AG08396 (cell line): ENCODE data around the gene GSTP1.
A peak's percentile ranks its signal among the peaks of the same experiment; 100 is the strongest.
"Not testable (repeated sequence)": the region's sequence is repeated elsewhere in the genome, so short reads cannot be mapped to it uniquely, and the experiment has no call there.

Experiments used
- DNase-seq: peaks from one replicate; pipeline ENCODE4 v3.0.0; 2012; ENCODE audit warnings: low spot score, mixed read lengths

The GSTP1 gene

DNA sequence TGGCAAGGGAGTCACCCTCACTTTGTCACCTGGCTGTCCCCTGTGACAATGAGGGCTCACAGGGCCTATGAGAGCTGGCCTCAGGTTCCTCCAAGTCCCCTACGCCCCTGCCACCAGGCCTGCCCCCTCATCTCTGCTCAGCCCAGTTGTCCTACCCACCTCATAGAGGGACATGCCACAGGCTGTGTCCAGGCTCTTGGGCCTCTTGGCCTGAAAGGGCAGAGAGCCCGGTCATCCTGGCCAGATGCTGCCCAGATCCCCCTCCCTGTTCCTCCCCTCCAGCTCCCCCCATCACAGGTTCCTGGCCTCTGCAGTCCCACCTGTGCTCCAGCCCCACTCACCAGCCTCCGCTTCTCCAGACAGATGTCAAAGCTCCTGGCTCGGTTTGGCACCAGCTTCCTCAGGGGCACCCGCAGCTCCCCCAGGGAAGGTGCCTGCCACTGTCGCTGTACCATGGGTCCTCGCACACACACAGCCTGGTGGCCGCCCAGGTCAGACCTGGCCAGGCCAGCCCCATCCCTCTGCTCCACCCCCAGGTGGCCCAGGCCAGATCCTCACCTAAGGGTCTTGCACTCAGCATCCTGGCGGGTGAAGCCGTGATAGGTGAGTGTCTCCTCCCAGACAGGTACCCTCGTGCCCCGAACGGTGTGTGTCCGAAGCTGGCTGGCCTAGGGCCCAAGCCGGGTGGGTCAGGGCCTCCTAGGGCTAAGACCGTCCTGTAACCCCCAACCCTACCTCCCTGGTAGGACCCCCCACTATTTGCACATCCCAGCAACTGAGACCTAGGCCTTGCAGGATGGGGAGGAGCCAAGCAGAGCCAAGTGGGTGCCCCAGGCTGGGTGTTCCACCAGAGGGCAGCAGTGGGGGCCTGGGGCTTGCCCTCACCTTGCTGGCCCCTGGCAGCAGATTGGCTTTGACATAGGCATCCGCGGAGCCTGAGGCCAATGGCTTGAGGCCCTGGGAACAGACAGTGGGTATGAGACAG lies 31.4 kb downstream of the GSTP1 start:
- peak; percentile 66 for DNase-seq

GRCh38 chr11:67615728-67616430 lies 32.3 kb downstream of the GSTP1 start:
- DNase-seq = no peak

- DNase-seq = no peak
Observed at GRCh38 chr11:67616431-67617242, 33.0 kb downstream of the GSTP1 start.

DNA sequence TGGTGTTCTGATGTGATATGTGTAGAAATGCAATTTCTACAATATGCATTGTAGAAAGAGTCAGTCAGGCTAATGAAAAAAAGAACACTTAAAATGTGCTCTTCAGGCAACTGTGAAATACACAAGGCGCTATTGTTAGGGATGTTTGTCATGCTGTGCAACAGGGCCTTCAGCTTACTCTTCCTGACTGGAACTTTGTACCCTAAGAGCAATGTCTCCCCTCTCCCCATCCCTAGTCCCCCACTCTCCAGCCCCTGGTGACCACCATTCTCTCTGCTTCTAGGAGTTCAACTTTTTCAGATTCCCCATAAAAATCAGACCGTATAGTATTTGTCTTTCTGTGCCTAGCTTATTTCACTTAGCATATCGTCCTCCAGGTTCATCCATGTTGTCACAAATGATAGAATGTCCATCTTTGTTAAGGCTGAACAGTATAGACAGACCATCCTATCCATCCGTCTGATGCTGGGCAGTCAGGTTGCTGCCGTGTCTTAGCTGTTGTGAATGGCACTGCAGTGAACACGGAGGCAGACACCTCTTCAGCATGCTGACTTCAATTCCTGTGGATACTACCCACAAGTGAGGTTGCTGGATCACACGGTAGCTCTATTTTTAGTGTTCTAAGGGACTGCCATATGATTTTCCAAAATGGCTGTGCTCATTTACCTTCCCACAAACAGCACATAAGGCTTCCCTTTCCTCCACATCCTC lies 33.8 kb downstream of the GSTP1 start:
- DNase-seq = no peak

- DNase-seq = not testable (repeated sequence)
Observed at GRCh38 chr11:67618901-67619659, 35.5 kb downstream of the GSTP1 start.

DNA sequence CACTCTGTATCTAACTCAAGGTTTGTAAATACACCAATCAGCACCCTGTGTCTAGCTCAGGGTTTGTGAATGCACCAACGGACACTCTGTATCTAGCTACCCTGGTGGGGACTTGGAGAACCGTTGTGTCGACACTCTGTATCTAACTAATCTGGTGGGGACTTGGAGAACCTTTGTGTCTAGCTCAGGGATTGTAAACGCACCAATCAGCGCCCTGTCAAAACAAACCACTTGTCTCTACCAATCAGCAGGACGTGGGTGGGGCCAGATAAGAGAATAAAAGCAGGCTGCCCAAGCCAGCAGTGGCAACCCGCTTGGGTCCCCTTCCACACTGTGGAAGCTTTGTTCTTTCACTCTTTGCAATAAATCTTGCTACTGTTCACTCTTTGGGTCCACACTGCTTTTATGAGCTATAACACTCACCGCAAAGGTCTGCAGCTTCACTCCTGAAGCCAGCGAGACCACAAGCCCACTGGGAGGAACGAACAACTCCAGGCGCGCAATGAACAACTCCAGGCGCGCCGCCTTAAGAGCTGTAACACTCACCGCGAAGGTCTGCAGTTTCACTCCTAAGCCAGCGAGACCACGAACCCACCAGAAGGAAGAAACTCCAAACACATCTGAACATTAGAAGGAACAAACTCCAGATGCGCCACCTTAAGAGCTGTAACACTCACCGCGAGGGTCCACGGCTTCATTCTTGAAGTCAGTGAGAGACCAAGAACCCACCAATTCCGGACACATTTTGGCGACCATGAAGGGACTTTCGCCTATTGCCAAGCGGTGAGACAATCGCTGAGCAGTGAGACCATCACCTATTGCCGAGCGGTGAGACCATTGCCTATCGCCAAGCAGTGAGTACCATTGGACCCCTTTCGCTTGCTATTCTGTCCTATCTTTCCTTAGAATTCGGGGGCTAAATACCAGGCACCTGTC lies 36.3 kb downstream of the GSTP1 start:
- not testable (repeated sequence) for DNase-seq

DNA sequence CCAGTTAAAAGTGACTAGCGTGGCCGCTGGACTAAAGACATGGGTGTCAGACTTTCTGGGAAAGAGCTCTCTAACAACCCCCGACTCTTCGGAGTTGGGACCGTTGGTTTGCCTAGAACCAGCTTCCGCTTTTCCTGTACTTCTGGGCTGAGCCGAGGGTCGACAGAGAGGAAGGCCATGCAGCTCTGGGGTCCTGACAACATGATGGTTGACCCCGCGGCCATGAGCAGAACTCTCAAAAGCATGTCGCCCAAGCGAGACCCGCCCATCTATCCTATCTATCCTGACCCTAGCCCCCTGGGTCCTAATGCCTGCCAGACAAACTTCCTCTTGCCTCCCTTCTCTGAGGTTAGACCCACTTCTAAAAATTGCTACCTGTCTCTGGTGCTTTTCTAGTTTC lies 37.0 kb downstream of the GSTP1 start:
- not testable (repeated sequence) for DNase-seq

DNA sequence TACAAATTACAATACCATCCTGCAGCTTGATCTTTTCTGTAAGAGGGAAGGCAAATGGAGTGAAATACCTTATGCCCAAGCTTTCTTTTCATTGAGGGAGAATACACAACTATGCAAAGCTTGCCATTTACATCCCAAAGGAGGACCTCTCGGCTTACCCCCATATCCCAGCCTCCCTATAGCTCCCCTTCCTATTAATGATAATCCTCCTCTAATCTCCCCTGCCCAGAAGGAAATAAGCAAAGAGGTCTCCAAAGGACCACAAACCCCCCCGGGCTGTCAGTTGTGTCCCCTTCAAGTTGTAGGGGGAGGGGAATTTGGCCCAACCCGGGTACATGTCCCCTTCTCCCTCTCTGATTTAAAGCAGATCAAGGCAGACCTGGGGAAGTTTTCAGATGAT lies 38.3 kb downstream of the GSTP1 start:
- not testable (repeated sequence) for DNase-seq

DNA sequence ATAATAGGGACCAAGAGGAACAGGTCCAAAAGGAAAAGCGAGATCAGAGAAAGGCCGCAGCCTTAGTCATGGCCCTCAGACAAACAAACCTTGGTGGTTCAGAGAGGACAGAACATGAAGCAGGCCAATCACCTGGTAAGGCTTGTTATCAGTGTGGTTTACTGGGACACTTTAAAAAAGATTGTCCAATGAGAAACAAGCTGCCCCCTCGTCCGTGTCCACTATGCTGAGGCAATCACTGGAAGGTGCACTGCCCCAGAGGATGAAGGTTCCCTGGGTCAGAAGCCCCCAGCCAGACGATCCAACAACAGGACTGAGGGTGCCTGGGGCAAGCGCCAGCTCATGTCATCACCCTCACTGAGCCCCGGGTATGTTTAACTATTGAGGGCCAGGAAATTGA lies 39.3 kb downstream of the GSTP1 start:
- DNase-seq = not testable (repeated sequence)

DNA sequence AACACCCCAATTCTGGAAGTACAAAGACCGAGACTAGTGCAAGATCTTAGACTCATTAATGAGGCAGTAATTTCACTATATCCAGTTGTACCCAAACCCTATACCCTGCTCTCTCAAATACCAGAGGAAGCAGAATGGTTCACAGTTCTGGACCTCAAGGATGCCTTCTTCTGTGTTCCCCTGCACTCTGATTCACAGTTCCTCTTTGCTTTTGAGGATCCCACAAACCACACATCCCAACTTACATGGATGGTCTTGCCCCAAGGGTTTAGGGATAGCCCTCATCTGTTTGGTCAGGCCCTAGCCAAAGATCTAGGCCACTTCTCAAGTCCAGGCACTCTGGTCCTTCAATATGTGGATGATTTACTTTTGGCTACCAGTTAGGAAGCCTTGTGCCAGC lies 40.2 kb downstream of the GSTP1 start:
- not testable (repeated sequence) for DNase-seq

GRCh38 chr11:67626131-67626833 lies 42.7 kb downstream of the GSTP1 start:
- DNase-seq = not testable (repeated sequence)

- no peak for DNase-seq
Observed at GRCh38 chr11:67626970-67627369, 43.4 kb downstream of the GSTP1 start.

- no peak for DNase-seq
Observed at GRCh38 chr11:67627441-67627811, 43.8 kb downstream of the GSTP1 start.

- no peak for DNase-seq
Observed at GRCh38 chr11:67627812-67628624, 44.4 kb downstream of the GSTP1 start.

DNA sequence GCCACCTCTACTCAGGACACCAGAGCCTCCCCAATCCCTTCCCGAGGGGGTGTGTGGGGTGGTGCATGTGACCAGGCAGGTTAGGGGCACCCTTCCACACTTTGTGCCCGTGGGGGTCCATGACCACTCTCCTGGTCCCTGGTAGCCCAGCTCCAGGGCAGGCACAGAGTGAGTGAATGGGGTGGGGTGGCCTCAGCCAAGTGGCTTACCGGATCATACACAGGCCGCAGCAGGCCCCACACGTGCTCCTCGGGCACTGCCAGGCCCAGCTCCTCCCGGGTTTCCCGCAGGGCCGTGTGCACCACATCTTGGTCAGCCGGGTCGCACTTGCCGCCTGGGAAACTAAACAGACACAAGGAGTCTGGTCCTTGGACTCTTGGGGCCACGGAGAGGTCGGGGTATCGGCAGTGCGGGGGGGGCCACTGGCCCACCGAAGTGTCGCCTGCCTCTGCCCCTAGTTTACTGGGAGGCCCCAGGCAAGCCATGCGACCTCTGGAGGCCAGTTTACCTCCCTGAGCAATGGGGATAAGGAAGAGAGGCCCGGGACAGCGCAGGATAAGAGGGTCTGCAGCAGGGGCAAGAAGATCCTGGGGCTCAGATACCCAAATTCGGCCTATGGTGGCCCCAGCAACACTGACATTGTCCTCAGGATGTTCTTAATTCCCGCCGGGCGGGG lies 45.2 kb downstream of the GSTP1 start:
- no peak for DNase-seq

DNA sequence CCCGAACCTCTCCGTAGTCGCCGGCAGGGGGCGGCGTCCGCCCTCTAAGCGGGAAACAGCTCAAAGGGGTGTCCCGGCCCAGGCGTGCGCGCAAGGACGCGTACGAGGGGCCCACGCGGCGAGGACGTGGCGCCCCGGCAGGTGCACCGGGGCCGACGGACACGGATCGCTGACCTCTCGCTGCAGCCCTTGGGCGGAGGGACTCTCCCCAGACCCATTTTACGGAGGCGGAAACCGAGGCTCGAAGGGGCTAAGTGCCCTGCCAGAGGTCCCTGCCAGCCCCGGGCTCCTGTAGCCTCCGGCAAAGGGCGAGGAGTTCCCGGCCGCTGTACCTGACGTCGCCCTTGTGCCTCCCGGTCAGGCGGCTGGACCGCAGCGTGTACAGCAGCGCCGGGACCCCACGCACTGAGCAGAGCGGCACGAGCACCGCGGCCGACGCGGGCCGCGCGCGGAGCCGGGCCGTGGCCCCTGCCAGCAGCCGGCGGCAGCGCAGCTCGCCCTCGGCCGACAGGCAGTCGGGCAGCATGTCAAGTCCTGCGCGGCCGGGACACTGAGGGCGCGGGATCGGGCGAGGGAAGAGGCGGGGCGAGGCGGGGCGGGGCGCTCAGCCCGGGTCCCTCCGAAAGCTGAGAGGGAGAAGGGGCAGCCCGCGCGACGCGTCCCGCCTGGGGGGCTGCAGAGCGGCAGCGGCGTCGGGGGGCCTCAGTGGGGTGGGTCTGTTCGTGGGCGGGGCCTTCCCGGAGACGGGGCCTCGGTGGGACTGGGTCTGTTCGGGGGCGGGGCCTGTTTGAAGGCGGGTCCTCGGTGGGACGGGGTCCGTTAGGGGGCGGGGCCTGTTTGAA lies 46.0 kb downstream of the GSTP1 start, which contains the start of gene NUDT8:
Gene NUDT8, minus strand, starts transcription at position 552 of the 842 bp plus-strand sequence. Its CDS starts 26 bp downstream, at position 526.
- DNase-seq = peak; percentile 91
